Measurements from ENCODE around the gene SLC15A5.

The SLC15A5 gene

DNA sequence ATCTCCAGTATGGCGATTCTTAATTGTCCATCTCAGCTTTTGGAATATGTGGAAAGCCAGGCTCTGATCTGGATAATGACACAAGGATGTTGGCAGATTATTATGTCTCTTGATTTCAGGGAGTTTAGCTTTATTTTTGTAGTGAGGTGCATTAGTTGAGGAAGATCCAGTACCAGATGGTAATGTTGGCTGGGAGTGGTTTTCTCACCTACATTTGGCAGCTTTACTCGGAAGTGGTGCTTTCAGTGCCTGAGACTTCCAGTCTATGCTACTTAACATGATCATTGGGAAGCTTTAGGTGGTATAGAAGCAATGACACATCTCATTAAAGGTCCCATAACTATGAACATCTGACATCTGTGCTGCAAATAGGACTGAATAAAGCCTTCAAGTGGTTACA is 7.5 kb downstream of the SLC15A5 start:
- Histone ChIP-seq H3K9me3 (ENCODE audit: control insufficient read depth, low read length) (no peaks in the 10 kb centered on the region), H3K27ac (ENCODE audit: low read depth, low read length, severe bottlenecking) (no peak overlapping the region), H3K4me1 (ENCODE audit: control insufficient read depth, insufficient read depth, low read length, poor library complexity, severe bottlenecking) (no peaks in the 10 kb centered on the region), H3K36me3 (ENCODE audit: control insufficient read depth, insufficient read depth, low read length) (no peaks in the 10 kb centered on the region), H3K4me3 (ENCODE audit: extremely low read depth, insufficient read depth, low read length, poor library complexity, severe bottlenecking) (no peak overlapping the region)
- WGBS, 2 experiments (ENCODE audit: insufficient coverage in 2 of 2), result 100% methylated on average over 1 of the region's 2 CpGs; no CpG with 5 or more reads in 1 of the 2 experiments

DNA sequence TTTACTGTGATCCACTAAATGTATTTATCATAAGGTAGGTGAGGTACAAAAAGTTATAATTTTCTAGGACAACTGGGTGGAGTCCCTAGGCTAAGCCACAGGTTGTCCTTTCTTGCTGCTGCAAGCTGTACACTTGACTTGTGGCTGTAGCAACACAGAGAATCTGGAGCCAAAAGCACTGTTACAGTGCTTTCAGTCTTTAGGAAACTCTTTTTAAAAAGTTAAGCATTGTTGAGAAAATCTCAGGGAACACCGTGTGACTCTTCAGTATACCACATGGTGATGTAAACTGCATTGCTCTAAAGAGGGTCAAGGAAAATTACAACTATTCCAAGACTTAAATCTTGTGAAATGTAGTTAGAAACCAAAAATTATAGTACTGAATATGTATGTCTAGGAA is 11.4 kb downstream of the SLC15A5 start:
- H3K9me3 ChIP-seq (ENCODE audit: control insufficient read depth, low read length), result peaks cover 9% of the 10 kb centered on the region
- no peak overlapping the region for H3K27ac ChIP-seq (ENCODE audit: low read depth, low read length, severe bottlenecking)
- no peaks in the 10 kb centered on the region for H3K36me3 ChIP-seq (ENCODE audit: control insufficient read depth, insufficient read depth, low read length)
- no peaks in the 10 kb centered on the region for H3K4me1 ChIP-seq (ENCODE audit: control insufficient read depth, insufficient read depth, low read length, poor library complexity, severe bottlenecking)
- H3K4me3 ChIP-seq (ENCODE audit: extremely low read depth, insufficient read depth, low read length, poor library complexity, severe bottlenecking), result no peak overlapping the region
- WGBS, 2 experiments (ENCODE audit: insufficient coverage in 2 of 2), result no CpG with 5 or more reads among the region's 1 CpG

DNA sequence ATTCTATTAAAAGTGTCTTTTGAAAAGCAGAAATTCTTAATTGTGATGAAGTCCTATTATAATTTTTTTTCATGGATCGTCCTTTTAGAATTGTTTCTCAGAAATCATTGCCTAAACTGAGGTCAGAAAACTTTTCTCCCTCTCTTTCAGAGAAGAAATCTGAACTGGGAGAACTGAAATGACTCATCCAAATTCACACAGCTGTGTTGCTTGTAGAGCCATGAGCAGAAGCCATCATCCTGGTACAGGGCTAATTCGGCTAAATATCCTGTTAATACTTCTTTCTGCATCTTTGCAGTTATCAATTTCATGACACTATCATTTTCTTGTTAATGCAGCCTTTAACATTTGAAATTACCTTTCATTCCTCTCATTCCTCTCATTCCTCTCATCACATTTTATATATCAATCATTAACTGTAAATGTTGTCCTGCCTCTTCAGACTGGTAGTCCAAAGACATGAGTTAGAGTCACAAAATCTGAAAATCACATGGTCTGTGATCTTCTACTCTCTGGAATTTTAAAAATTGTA is 15.5 kb downstream of the SLC15A5 start:
- Histone ChIP-seq H3K4me1 (ENCODE audit: control insufficient read depth, insufficient read depth, low read length, poor library complexity, severe bottlenecking) (no peaks in the 10 kb centered on the region), H3K36me3 (ENCODE audit: control insufficient read depth, insufficient read depth, low read length) (no peaks in the 10 kb centered on the region), H3K9me3 (ENCODE audit: control insufficient read depth, low read length) (peaks cover 9% of the 10 kb centered on the region), H3K4me3 (ENCODE audit: extremely low read depth, insufficient read depth, low read length, poor library complexity, severe bottlenecking) (no peak overlapping the region), H3K27ac (ENCODE audit: low read depth, low read length, severe bottlenecking) (no peak overlapping the region)
- WGBS, 2 experiments (ENCODE audit: insufficient coverage in 2 of 2), result 83 to 89% methylated on average over 1 to 2 of the region's 2 CpGs

DNA sequence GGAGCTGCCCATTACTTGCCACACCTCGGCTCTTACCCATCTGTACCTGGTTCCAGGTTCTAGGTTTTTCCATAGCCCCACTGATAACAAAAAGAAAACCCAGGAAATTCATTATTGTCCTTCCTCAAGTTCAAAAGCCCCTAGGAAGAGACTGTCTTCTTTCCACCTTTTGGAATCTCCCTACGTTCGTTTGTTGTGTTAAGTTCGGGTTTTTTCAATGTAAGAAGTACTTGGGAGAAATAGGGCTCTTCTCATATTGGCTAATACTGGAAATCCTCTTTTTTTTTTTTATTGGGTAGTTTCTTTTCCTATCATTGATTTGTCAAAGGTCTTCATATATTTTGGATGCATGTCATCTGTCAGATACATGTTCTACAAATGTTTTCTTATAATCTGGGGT is 17.3 kb downstream of the SLC15A5 start:
- no peak overlapping the region for H3K4me3 ChIP-seq (ENCODE audit: extremely low read depth, insufficient read depth, low read length, poor library complexity, severe bottlenecking)
- no peak overlapping the region for H3K27ac ChIP-seq (ENCODE audit: low read depth, low read length, severe bottlenecking)
- H3K4me1 ChIP-seq (ENCODE audit: control insufficient read depth, insufficient read depth, low read length, poor library complexity, severe bottlenecking), result no peaks in the 10 kb centered on the region
- peaks cover 9% of the 10 kb centered on the region for H3K9me3 ChIP-seq (ENCODE audit: control insufficient read depth, low read length)
- no peaks in the 10 kb centered on the region for H3K36me3 ChIP-seq (ENCODE audit: control insufficient read depth, insufficient read depth, low read length)
- WGBS, 2 experiments (ENCODE audit: insufficient coverage in 2 of 2), result 80 to 100% methylated on average over 1 of the region's 4 CpGs

DNA sequence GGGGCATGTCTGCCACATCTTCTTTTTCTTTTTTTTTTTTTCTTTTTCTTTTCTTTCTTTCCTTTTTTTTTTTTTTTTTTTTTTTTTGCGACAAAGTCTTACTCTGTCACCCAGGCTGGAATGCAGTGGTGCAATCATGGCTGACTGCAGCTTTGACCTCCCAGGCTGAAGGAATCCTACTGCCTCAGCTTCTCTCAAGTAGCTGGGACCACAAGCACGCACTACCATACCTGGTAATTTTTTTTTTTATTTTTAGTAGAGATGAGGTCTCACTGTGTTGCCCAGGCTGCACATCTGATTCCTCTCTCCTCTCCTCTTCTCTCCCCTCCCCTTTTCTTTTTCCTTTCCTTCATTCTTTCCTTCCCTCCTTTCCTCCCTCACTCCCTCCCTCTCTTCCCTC is 18.5 kb downstream of the SLC15A5 start:
- H3K27ac ChIP-seq (ENCODE audit: low read depth, low read length, severe bottlenecking), result no peak overlapping the region
- H3K4me1 ChIP-seq (ENCODE audit: control insufficient read depth, insufficient read depth, low read length, poor library complexity, severe bottlenecking), result no peaks in the 10 kb centered on the region
- H3K4me3 ChIP-seq (ENCODE audit: extremely low read depth, insufficient read depth, low read length, poor library complexity, severe bottlenecking), result no peak overlapping the region
- no CpG with 5 or more reads among the region's 2 CpGs for WGBS, 2 experiments (ENCODE audit: insufficient coverage in 2 of 2)
- no peaks in the 10 kb centered on the region for H3K36me3 ChIP-seq (ENCODE audit: control insufficient read depth, insufficient read depth, low read length)
- peaks cover 6% of the 10 kb centered on the region for H3K9me3 ChIP-seq (ENCODE audit: control insufficient read depth, low read length)

DNA sequence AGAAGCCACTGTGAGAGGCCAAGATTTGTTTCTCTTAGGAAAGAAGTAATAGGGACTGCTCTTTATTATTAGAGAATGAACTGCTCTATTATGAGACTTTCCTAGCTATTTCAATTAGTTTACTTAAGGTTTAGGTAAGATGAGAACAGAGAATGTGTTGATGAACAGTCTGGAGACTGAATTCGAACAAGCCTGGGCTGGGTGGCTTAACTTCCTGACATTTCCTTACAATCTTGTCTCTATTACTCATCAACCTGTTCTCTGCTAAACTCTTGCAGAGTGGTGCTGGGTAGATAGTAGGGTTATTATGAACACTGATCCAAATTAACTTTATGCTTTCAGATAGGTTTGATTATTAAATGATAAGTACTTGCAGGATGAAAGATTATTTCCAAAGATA is 31.2 kb downstream of the SLC15A5 start:
- H3K4me1 ChIP-seq (ENCODE audit: control insufficient read depth, insufficient read depth, low read length, poor library complexity, severe bottlenecking), result no peaks in the 10 kb centered on the region
- H3K4me3 ChIP-seq (ENCODE audit: extremely low read depth, insufficient read depth, low read length, poor library complexity, severe bottlenecking), result no peak overlapping the region
- H3K9me3 ChIP-seq (ENCODE audit: control insufficient read depth, low read length), result no peaks in the 10 kb centered on the region
- no peaks in the 10 kb centered on the region for H3K36me3 ChIP-seq (ENCODE audit: control insufficient read depth, insufficient read depth, low read length)
- WGBS, 2 experiments (ENCODE audit: insufficient coverage in 2 of 2), result no CpG with 5 or more reads among the region's 1 CpG
- no peak overlapping the region for H3K27ac ChIP-seq (ENCODE audit: low read depth, low read length, severe bottlenecking)

DNA sequence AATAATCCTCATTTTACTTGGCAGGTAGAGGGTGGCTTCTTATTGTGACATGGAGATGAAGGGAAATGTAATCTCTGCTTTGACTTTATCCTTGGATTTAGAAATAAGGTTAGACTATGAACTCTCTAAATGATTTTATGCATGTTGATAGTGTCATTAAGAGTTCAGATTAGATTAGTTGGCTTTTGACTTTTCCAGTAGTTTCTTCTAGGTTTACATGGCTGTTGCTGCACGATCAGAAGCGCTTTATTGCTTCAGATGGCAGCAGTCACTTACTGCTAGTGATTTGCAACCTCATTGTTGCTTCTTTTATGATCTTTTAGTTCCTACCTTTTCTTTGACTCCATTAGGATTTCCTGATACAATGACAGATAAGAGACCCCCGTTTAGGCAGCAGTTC is 32.3 kb downstream of the SLC15A5 start:
- Histone ChIP-seq H3K27ac (ENCODE audit: low read depth, low read length, severe bottlenecking) (no peak overlapping the region), H3K36me3 (ENCODE audit: control insufficient read depth, insufficient read depth, low read length) (no peaks in the 10 kb centered on the region), H3K9me3 (ENCODE audit: control insufficient read depth, low read length) (no peaks in the 10 kb centered on the region), H3K4me1 (ENCODE audit: control insufficient read depth, insufficient read depth, low read length, poor library complexity, severe bottlenecking) (no peaks in the 10 kb centered on the region), H3K4me3 (ENCODE audit: extremely low read depth, insufficient read depth, low read length, poor library complexity, severe bottlenecking) (no peak overlapping the region)
- WGBS, 2 experiments (ENCODE audit: insufficient coverage in 2 of 2), result 89 to 90% methylated on average over 2 of the region's 3 CpGs

DNA sequence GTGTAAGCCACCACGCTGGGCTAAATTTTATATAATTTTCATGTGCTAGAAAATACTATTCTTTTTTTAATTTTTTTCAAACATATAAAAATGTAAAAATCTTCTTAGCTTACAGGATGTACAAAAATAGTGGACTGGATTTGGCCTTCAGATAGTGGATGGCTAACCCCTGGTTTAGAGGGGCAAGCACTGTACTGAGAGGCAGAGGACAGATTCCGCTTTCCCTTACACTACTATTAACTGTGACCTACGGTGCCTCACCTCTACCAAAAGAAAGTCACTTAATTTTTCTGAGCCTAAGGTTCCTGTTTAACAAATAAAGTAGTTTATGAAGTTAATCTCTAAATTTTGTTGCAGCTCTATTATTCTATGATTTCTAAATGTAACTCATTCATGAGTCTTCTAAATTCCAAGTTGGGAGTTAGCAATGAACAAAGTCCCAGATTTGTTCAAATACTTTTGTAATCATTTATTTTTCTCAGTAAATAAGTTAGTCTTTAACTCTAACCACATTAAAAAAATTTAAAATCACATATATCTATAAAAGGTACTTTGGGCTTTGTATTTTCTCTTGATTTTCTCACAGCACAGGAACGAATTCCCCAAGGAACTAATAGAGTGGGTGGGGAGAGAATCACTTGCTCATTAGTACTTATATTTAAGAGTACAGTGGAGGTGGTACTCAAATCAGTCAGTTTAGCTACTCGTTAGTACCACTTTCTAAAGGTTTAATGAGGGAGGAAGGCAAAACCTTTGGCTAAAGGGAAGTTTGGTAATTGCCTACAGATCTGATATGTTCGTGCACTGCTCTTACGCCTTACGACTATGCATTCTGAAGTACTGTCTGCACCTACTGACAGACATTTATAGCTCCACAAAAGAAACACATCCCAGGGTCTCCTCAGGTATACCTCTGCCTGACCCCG is 33.7 kb downstream of the SLC15A5 start:
- no peak overlapping the region for H3K27ac ChIP-seq (ENCODE audit: low read depth, low read length, severe bottlenecking)
- no peaks in the 10 kb centered on the region for H3K4me1 ChIP-seq (ENCODE audit: control insufficient read depth, insufficient read depth, low read length, poor library complexity, severe bottlenecking)
- no peak overlapping the region for H3K4me3 ChIP-seq (ENCODE audit: extremely low read depth, insufficient read depth, low read length, poor library complexity, severe bottlenecking)
- no peaks in the 10 kb centered on the region for H3K9me3 ChIP-seq (ENCODE audit: control insufficient read depth, low read length)
- 93 to 100% methylated on average over 1 to 3 of the region's 9 CpGs for WGBS, 2 experiments (ENCODE audit: insufficient coverage in 2 of 2)
- no peaks in the 10 kb centered on the region for H3K36me3 ChIP-seq (ENCODE audit: control insufficient read depth, insufficient read depth, low read length)

DNA sequence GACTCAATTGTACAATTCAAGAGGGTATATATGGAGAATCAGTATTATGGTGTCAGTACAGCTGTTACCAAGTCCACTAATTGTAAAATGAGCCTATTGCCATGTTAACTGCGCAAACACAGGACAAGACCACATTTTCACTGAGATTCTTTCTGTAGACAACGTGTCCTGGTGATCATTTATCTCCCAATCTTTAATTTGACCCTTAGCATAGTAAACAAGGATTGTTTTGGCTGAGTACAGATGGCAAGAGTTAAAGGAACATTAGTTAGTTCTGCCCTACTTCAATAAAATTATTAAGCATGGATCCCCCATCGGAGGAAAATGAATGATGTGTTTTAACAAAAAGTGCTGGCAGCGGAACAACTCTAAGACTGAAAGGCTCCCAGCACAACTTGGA is 36.1 kb downstream of the SLC15A5 start:
- Histone ChIP-seq H3K27ac (ENCODE audit: low read depth, low read length, severe bottlenecking) (no peak overlapping the region), H3K4me3 (ENCODE audit: extremely low read depth, insufficient read depth, low read length, poor library complexity, severe bottlenecking) (no peak overlapping the region), H3K4me1 (ENCODE audit: control insufficient read depth, insufficient read depth, low read length, poor library complexity, severe bottlenecking) (no peaks in the 10 kb centered on the region), H3K36me3 (ENCODE audit: control insufficient read depth, insufficient read depth, low read length) (no peaks in the 10 kb centered on the region), H3K9me3 (ENCODE audit: control insufficient read depth, low read length) (no peaks in the 10 kb centered on the region)
- 83 to 100% methylated on average over 1 to 2 of the region's 4 CpGs for WGBS, 2 experiments (ENCODE audit: insufficient coverage in 2 of 2)

DNA sequence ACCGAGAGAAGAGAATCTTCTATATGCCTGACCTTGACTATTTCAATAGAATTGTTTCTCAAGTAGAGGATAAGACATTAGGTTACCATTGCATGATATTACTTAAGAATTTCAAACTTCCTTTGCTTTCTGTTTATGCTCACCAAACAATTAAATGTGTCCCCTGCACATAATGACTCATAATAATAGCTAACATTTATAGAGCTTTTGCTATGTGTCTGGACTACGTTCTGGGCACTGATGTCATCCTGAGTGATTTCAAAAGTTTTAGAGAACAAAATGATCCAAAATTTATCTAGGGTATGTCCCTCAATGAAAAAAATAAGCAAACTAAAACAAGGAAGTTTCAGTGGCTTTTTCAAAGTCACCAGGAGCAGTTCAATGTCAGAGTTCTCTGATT is 38.8 kb downstream of the SLC15A5 start:
- no peaks in the 10 kb centered on the region for H3K36me3 ChIP-seq (ENCODE audit: control insufficient read depth, insufficient read depth, low read length)
- WGBS, 2 experiments (ENCODE audit: insufficient coverage in 2 of 2), result 86% methylated on average over 1 of the region's 2 CpGs; no CpG with 5 or more reads in 1 of the 2 experiments

DNA sequence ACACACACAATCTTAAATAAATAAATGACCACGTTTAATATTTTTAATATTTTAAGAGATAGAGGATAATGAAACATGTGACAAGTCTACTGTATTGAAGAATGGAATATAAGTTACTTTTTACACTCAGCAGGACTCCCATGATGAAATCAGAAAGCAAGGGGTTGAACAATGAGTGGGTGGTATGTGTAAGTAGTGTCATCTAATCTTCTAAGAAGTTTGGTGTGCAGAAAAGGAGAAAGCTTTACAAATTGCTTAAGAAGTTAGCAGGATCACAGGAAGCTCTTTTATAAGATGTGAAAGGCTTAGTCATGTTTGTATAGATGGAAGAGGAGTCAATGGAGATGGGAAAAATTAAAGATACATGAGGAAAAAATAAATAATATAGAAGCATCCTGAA is 47.8 kb downstream of the SLC15A5 start:
- WGBS, 2 experiments (ENCODE audit: insufficient coverage in 2 of 2), result no CpG with 5 or more reads among the region's 1 CpG
- Histone ChIP-seq H3K4me1 (ENCODE audit: control insufficient read depth, insufficient read depth, low read length, poor library complexity, severe bottlenecking) (no peaks in the 10 kb centered on the region), H3K4me3 (ENCODE audit: extremely low read depth, insufficient read depth, low read length, poor library complexity, severe bottlenecking) (no peak overlapping the region)

More for the DNA sequence above, 38.8 kb downstream of the SLC15A5 start:
- no peak overlapping the region for H3K4me3 ChIP-seq (ENCODE audit: extremely low read depth, insufficient read depth, low read length, poor library complexity, severe bottlenecking)
- no peak overlapping the region for H3K27ac ChIP-seq (ENCODE audit: low read depth, low read length, severe bottlenecking)
- H3K4me1 ChIP-seq (ENCODE audit: control insufficient read depth, insufficient read depth, low read length, poor library complexity, severe bottlenecking), result no peaks in the 10 kb centered on the region
- H3K9me3 ChIP-seq (ENCODE audit: control insufficient read depth, low read length), result no peaks in the 10 kb centered on the region

More for the DNA sequence above, 47.8 kb downstream of the SLC15A5 start:
- no peaks in the 10 kb centered on the region for H3K36me3 ChIP-seq (ENCODE audit: control insufficient read depth, insufficient read depth, low read length)
- H3K27ac ChIP-seq (ENCODE audit: low read depth, low read length, severe bottlenecking), result no peak overlapping the region
- no peaks in the 10 kb centered on the region for H3K9me3 ChIP-seq (ENCODE audit: control insufficient read depth, low read length)
